ENCODE measurements around the gene IFI27L1. TPM values are rescaled to one million over a fixed set of nuclear protein-coding genes. Genes with fewer than 3 reads are reported as not detected.

The IFI27L1 gene
- total and polyA plus RNA-seq, 2 donors (not counting 3 experiments of a cell fraction or from before 2014, with no cell fraction given): 31.1 to 38.1 TPM

GRCh38 chr14:94124582-94125377 is 43.7 kb downstream of the IFI27L1 start:
- no peak overlapping the region for H2AFZ ChIP-seq (ENCODE audit: low read depth, low read length)
- TF ChIP-seq FOS (IDR thresholded peaks at IDR 0.05; ENCODE audit: borderline replicate concordance, insufficient read depth, low read length) (no peak), JUN (IDR thresholded peaks at IDR 0.05; ENCODE audit: borderline replicate concordance, insufficient read depth, insufficient read length, low read depth) (no peak), CTCF (IDR thresholded peaks at IDR 0.05; ENCODE audit: extremely low read depth in 1 of 2, insufficient read depth in 1 of 2, low read depth in 1 of 2, low read length in 2 of 2) (no peak), GATA2 (IDR thresholded peaks at IDR 0.05; ENCODE audit: insufficient read depth, insufficient read length, low read depth, low read length) (no peak), POLR2A (IDR thresholded peaks at IDR 0.05; ENCODE audit: low read depth, low read length) (no peak), MYC (IDR thresholded peaks at IDR 0.05; ENCODE audit: low read depth, low read length) (no peak), POLR2AphosphoS5 (IDR thresholded peaks at IDR 0.05; ENCODE audit: insufficient read depth, low read depth, low read length) (no peak), EZH2 (IDR thresholded peaks at IDR 0.05; ENCODE audit: borderline replicate concordance, low read depth, low read length, severe bottlenecking) (no peak)
- TF ChIP-seq, protein P1, sequence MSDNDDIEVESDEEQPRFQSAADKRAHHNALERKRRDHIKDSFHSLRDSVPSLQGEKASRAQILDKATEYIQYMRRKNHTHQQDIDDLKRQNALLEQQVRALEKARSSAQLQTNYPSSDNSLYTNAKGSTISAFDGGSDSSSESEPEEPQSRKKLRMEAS (IDR thresholded peaks at IDR 0.05; ENCODE audit: insufficient read depth, insufficient read length): no peak
- peaks cover 2% of the 10 kb centered on the region for H3K4me1 ChIP-seq (ENCODE audit: control insufficient read depth, extremely low read depth, insufficient read depth, low read length)
- no peak overlapping the region for H3K9ac ChIP-seq (replicated peaks; ENCODE audit: extremely low read depth, insufficient read depth, low read length)
- CTCF ChIA-PET: interaction anchor here (0.6 to 1.7 kb wide), 5 partner anchors 10 to 74 kb away, joined by 3 to 6 read pairs (median 3); no protein-coding TSS in a partner anchor
- intact Hi-C loops (cut with micrococcal nuclease): no loop called here
- H3K36me3 ChIP-seq (ENCODE audit: control insufficient read depth in 2 of 2, extremely low read depth in 1 of 2, insufficient read depth in 2 of 2, low read length in 2 of 2): no peaks in the 10 kb centered on the region
- H3K4me2 ChIP-seq (ENCODE audit: insufficient read depth, low read length): no peak overlapping the region
- no peak overlapping the region for H3K27ac ChIP-seq (ENCODE audit: insufficient read depth, low read depth, low read length)
- BruUV-seq (replicated peaks): no TSS peak
- DNase-seq (ENCODE audit: low read depth, low spot score) (no peak), FAIRE-seq (no peak)
- dilution Hi-C loops (cut with MboI; ENCODE audit: extremely low pct_ligation_motif_present, low sequenced_read_pairs): no loop called here
- no peaks in the 10 kb centered on the region for H4K20me1 ChIP-seq (replicated peaks; ENCODE audit: control insufficient read depth, extremely low read depth, insufficient read depth, low read length)
- no peaks in the 10 kb centered on the region for H3K9me1 ChIP-seq (replicated peaks; ENCODE audit: control insufficient read depth, extremely low read depth, insufficient read depth, low read length)
- H3K4me3 ChIP-seq (replicated peaks in 1 of 3; ENCODE audit: insufficient read depth in 1 of 3, low read depth in 1 of 3, low read length in 3 of 3): no peak overlapping the region
- H3K9me3 ChIP-seq (replicated peaks; ENCODE audit: control insufficient read depth, insufficient read depth, low read length): no peaks in the 10 kb centered on the region
- no peaks in the 10 kb centered on the region for H3K27me3 ChIP-seq (ENCODE audit: control insufficient read depth in 2 of 2, insufficient read depth in 2 of 2, low read length in 2 of 2)
- POLR2A ChIA-PET: no interaction called here
- no peaks in the 10 kb centered on the region for H3K79me2 ChIP-seq (ENCODE audit: control insufficient read depth, insufficient read depth, low read length)

Data from endothelial cell of umbilical vein (primary cell).